Measurements from ENCODE around the gene MTR. TPM values are rescaled to one million over a fixed set of nuclear protein-coding genes. Genes with fewer than 3 reads are reported as not detected.

The MTR gene
- total RNA-seq, 1 experiment from 2014 or later: 35.5 TPM

GRCh38 chr1:236882678-236883077 lies 87.6 kb downstream of the MTR start:
- Histone ChIP-seq H3K79me1 (ENCODE audit: insufficient read depth, low read depth, low read length, poor library complexity, severe bottlenecking) (no peaks in the 10 kb centered on the region), H2AFZ (ENCODE audit: low read length) (no peak overlapping the region), H3K4me2 (ENCODE audit: insufficient read depth, insufficient read length, low read length) (no peak overlapping the region), H2BK120ac (ENCODE audit: low read depth, low read length, poor library complexity, severe bottlenecking) (no peak overlapping the region), H3K56ac (ENCODE audit: insufficient read length, low read depth, low read length) (no peak overlapping the region), H3K27me3 (ENCODE audit: insufficient read depth, low read length) (no peaks in the 10 kb centered on the region), H2BK20ac (ENCODE audit: low read depth, low read length, poor library complexity, severe bottlenecking) (no peak overlapping the region), H3K79me2 (ENCODE audit: insufficient read depth, low read length) (no peaks in the 10 kb centered on the region), H3T11ph (ENCODE audit: low read length) (no peak overlapping the region), H3K27ac (ENCODE audit: insufficient read length, low read depth, low read length) (no peak overlapping the region), H4K8ac (replicated peaks; ENCODE audit: insufficient read length, low read depth, low read length) (no peak overlapping the region), H4K91ac (ENCODE audit: insufficient read length, low read depth, low read length) (no peak overlapping the region), H4K20me1 (ENCODE audit: control insufficient read depth, insufficient read depth, insufficient read length) (no peaks in the 10 kb centered on the region), H3K14ac (ENCODE audit: insufficient read depth, low read length) (no peak overlapping the region), H2BK5ac (ENCODE audit: insufficient read length, low read length) (no peak overlapping the region), H2BK15ac (ENCODE audit: low read depth, low read length) (no peak overlapping the region), H3K9ac (ENCODE audit: extremely low read depth, insufficient read length, low read length) (no peak overlapping the region), H3K23me2 (ENCODE audit: insufficient read length, low read depth, low read length, poor library complexity, severe bottlenecking) (no peaks in the 10 kb centered on the region), H3K4me1 (ENCODE audit: insufficient read depth, low read length) (no peaks in the 10 kb centered on the region), H3K9me3 (ENCODE audit: control insufficient read depth, low read depth, low read length) (no peaks in the 10 kb centered on the region), H2BK12ac (ENCODE audit: insufficient read length, low read depth, low read length) (no peak overlapping the region), H2AK5ac (ENCODE audit: insufficient read length, low read length) (no peak overlapping the region), H3K23ac (ENCODE audit: insufficient read length, low read depth, low read length) (no peak overlapping the region), H4K5ac (ENCODE audit: insufficient read length, low read depth, low read length) (no peak overlapping the region), H3K4ac (ENCODE audit: low read depth, low read length) (no peak overlapping the region), H3K18ac (ENCODE audit: insufficient read length, low read depth, low read length) (no peak overlapping the region)
- Mint-ChIP-seq H3K4me1 (no peaks in the 10 kb centered on the region), H3K36me3 (ENCODE audit: insufficient read depth in 1 of 3, low read depth in 3 of 3) (peaks cover 0 to 16% (median 15%) of the 10 kb centered on the region in 3 experiments; a peak in 5 of 7 replicates), H3K27ac (no peak overlapping the region), H3K27me3 (ENCODE audit: low read depth) (no peaks in the 10 kb centered on the region), H3K4me3 (no peak overlapping the region), H3K9me3 (no peaks in the 10 kb centered on the region)
- no CpG with 5 or more reads among the region's 4 CpGs for WGBS (ENCODE audit: extremely low coverage, insufficient read length, low lambda C conversion rate)
- TF ChIP-seq, protein P1, sequence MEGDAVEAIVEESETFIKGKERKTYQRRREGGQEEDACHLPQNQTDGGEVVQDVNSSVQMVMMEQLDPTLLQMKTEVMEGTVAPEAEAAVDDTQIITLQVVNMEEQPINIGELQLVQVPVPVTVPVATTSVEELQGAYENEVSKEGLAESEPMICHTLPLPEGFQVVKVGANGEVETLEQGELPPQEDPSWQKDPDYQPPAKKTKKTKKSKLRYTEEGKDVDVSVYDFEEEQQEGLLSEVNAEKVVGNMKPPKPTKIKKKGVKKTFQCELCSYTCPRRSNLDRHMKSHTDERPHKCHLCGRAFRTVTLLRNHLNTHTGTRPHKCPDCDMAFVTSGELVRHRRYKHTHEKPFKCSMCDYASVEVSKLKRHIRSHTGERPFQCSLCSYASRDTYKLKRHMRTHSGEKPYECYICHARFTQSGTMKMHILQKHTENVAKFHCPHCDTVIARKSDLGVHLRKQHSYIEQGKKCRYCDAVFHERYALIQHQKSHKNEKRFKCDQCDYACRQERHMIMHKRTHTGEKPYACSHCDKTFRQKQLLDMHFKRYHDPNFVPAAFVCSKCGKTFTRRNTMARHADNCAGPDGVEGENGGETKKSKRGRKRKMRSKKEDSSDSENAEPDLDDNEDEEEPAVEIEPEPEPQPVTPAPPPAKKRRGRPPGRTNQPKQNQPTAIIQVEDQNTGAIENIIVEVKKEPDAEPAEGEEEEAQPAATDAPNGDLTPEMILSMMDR (conservative IDR thresholded peaks at IDR 0.05): no peak
- no peak for DNase-seq
